GM18870 (cell line): ENCODE results near the gene IDH3B.
"Not testable (repeated sequence)": the region's sequence is repeated elsewhere in the genome, so short reads cannot be mapped to it uniquely, and the experiment has no call there.

Experiments used
- ATAC-seq: cut with Tn5 transposase; IDR thresholded peaks from one replicate; pipeline ENCODE4 v1.9.1; 2021; ENCODE audit warnings: moderate library complexity; ENCODE audit not compliant: unreplicated experiment

Gene IDH3B

GRCh38 chr20:2695206-2695983 lies 31.4 kb upstream of the IDH3B start:
- ATAC-seq, result no peak

DNA sequence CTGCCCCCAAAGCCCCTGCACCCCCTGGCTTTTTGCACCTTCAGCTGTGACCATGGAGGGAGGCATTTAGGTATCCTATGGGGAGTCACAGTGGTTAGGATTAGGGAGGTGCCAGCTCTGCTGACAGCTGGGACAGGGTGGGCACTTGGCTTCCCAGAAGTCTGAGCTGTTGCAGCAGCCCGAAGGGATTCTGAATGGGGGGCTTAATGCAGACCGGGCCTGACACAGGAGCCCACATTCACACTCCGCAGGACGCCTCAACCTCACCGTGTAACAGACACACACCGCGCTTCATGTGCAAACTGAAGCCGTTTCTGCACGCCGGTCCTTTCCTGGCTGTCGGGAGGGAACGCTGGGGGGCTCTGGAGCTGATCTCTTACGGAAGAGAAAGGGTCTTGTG lies 30.5 kb upstream of the IDH3B start:
- ATAC-seq, result no peak

- ATAC-seq, result no peak
Measured at GRCh38 chr20:2694008-2694471, 30.0 kb upstream of the IDH3B start.

GRCh38 chr20:2693286-2694007 lies 29.4 kb upstream of the IDH3B start:
- ATAC-seq, result no peak

- ATAC-seq, result no peak
Measured at GRCh38 chr20:2692886-2693285, 28.9 kb upstream of the IDH3B start.

- ATAC-seq, result no peak
Measured at GRCh38 chr20:2692036-2692885, 28.2 kb upstream of the IDH3B start, which contains the start of gene EBF4. Gene EBF4 (plus strand): TSS chr20:2692780. CDS start chr20:2693646, 866 bp downstream.

DNA sequence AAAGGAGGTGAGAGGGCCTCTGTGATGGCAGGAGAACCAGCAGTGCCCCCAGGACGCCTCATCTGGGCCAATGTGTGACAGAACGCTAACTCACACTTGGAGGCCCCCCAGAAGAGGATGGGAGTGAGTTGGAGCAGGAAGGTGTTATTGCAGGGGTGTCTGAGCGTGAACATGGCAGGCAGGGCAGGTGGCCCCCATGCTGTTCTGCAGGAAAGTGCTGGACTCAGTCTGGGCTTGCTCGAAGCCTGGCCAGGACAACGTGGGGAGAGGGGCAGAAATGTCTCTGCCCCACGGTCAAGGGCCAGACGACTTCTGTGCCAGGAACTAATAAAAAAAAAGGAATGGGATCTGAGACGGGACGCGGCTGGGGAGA lies 27.6 kb upstream of the IDH3B start:
- ATAC-seq, result no peak

GRCh38 chr20:2691127-2691526 lies 27.1 kb upstream of the IDH3B start:
- ATAC-seq, result no peak

- ATAC-seq, result no peak
Measured at GRCh38 chr20:2690718-2691117, 26.7 kb upstream of the IDH3B start.

GRCh38 chr20:2690213-2690612 lies 26.2 kb upstream of the IDH3B start:
- no peak for ATAC-seq

DNA sequence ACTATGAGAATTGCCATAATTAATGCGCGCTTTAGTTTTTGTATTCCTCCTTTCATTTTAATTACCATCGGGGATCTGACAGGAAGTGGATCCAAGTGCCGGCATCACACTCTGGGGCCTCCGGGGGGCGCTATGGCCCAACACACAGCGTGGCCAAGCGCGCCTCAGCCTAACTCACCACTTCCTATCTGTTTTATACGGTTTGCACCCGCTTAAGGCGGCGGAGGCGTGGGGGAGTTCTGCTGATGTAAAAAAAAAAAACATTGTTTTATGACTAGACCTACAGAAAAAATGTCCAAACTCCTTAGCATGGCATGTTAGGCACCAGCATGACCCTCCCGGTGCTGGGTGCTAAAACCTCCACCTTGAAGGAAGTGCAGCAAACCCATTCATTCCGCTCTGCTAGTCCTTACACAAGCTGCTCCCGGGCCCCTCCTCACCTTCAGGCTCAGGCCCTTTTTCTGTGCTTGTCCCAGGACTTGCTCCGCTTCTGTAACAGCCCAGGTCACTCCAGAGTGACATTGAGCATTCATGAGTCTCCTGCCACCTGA lies 24.1 kb upstream of the IDH3B start:
- ATAC-seq, result no peak

DNA sequence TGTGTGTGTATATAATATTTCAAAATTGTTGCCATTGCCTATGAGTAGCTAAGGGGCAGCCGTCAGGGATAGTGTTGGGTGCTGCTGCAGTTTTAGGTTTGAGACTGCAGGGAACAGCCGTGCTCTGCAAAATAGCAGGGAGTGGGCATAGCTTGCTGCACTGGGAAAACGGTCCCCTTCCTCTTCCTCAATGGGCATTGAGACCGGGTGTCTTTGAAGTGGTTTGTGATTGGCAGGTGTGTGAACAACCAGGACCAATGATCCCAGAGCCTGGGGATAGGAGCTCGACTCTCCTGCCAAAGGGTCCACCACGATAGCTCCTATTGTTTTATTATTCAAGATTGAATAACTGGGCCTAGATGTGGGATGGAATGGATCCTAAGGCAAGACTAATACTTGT lies 23.5 kb upstream of the IDH3B start:
- ATAC-seq, result no peak

DNA sequence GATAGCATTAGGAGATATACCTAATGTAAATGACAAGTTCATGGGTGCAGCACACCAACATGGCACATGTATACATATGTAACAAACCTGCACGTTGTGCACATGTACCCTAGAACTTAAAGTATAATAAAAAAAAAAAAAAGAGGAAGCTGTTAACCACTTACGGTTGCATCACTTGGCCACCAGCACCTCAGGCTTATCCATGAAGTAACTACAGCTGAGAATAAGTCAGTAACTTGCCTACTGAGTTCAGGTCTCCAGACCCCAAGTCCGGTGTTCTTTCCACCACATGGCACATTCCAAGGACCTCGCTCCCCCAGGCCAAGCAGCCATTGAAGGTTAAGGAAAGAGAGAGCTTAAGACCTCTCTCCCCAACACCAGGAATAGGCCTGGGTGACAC lies 20.8 kb upstream of the IDH3B start:
- ATAC-seq, result not testable (repeated sequence)

DNA sequence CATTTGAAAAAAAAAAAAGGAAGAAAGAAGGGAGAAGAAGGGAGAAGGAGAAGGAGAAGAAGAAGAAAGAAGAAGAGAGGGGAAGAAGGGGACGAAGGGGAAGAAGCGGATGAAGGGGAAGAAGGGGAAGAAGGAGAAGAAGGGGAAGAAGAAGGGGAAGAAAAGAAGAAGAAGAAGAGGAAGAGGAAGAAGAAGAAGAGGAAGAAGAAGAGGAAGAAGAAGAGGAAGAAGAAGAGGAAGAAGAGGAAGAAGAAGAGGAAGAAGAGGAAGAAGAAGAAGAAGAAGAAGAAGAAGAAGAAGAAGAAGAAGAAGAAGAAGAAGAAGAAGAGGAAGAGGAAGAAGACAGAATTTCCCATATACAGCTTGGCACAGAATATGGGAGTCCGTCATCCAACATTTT lies 18.0 kb upstream of the IDH3B start:
- ATAC-seq, result not testable (repeated sequence)

DNA sequence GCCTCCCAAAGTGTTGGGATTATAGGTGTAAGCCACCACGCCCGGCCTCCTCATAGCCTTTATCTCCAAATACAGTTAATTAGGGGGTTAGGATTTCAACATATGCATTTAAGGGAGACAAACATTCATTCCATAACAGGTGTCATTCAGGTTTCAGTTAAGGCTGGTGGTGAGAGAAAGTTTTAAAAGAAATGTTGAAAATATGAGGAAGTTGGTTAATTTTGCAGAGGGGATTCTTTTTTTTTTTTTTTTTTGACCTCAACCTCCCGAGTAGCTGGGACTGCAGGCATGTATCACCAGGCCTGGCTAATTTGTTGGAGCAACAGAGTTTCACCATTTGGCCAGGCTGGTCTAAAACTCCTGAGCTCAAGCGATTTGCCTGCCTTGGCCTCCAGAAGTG lies 16.0 kb upstream of the IDH3B start:
- ATAC-seq, result no peak

DNA sequence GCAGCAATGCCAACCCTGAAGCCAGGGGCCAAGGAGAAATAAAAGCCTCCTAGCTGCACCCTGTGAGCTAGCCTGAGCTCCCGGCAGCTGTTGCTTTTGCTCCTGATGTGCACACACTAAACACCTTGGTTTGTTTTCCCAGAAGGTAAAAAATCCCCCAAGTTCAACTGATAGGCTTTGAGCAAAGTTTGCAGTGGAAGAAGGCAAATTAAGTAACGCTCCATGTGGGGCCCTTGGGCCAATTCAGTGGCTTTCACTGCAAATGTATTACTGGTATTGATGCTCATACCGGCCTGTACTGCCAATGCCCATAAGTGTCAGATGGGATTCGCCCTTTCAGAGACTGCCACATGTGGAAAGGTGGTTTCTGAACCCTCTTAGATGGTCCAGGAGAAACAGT lies 9.4 kb upstream of the IDH3B start:
- ATAC-seq, result no peak

DNA sequence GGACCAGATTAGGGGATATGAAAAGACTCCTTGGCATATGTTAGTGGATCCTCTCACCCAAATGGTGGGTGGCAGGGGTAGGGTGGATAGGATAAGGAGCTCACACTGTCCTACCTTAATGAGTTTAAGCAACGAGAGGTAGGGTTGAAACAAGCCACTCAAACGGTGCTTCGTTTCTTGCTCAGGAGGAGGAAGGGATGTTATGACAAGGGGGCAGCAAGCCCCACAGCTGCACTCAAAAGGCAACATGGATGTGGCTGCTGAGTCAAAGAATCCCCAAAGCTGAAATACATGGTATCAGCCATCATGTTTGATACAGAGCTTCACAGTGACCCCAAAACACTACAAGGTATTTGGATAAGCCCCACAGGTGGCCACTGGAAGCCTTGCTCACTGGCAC lies 8.4 kb upstream of the IDH3B start:
- ATAC-seq, result no peak

DNA sequence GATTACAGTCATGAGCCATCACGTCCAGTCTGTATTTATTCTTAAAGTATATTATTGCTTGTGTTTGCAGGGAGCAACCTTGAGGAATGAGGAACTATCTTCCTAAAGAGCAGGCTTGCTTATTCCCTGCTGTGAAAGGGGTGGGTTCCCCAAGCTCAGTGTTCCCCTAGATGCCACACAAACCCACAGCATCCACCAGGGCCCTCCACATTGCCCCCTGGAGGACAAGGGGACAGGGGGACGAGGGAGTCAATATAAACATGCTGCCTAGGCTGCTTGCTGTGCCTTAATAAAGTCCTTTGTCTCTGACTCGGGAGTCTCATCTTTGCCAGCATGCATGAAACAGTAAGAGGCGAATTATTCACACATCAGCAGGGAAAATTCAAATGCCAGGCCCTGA lies 8.0 kb upstream of the IDH3B start:
- no peak for ATAC-seq

- ATAC-seq, result no peak
Measured at GRCh38 chr20:2663364-2663886, 591 bp downstream of the IDH3B start.

GRCh38 chr20:2659547-2659946 lies 4.5 kb downstream of the IDH3B start:
- ATAC-seq, result no peak
